ENCODE measurements around the gene KCNK18. TPM values are rescaled to one million over a fixed set of nuclear protein-coding genes. Genes with fewer than 3 reads are reported as not detected.

KCNK18 gene
- total and polyA plus RNA-seq, 2 donors (not counting 3 experiments of a cell fraction or from before 2014, with no cell fraction given), result not detected

- H3K9me1 ChIP-seq (replicated peaks; ENCODE audit: control insufficient read depth, extremely low read depth, insufficient read depth, low read length), result no peaks in the 10 kb centered on the region
- BruUV-seq (replicated peaks), result no TSS peak
- H3K36me3 ChIP-seq (ENCODE audit: control insufficient read depth in 2 of 2, extremely low read depth in 1 of 2, insufficient read depth in 2 of 2, low read length in 2 of 2), result no peaks in the 10 kb centered on the region
- ChIA-PET CTCF (no interaction called here), POLR2A (no interaction called here)
- H3K79me2 ChIP-seq (ENCODE audit: control insufficient read depth, insufficient read depth, low read length), result no peaks in the 10 kb centered on the region
- H3K27me3 ChIP-seq (ENCODE audit: control insufficient read depth in 2 of 2, insufficient read depth in 2 of 2, low read length in 2 of 2), result peaks cover 1 to 5% of the 10 kb centered on the region in 2 experiments
- H2AFZ ChIP-seq (ENCODE audit: low read depth, low read length), result no peak overlapping the region
- FAIRE-seq, result no peak
- intact Hi-C loops (cut with micrococcal nuclease) (no loop called here), dilution Hi-C loops (cut with MboI; ENCODE audit: extremely low pct_ligation_motif_present, low sequenced_read_pairs) (no loop called here)
- H3K27ac ChIP-seq (ENCODE audit: insufficient read depth, low read depth, low read length), result no peak overlapping the region
- H4K20me1 ChIP-seq (replicated peaks; ENCODE audit: control insufficient read depth, extremely low read depth, insufficient read depth, low read length), result no peaks in the 10 kb centered on the region
- TF ChIP-seq JUN (IDR thresholded peaks at IDR 0.05; ENCODE audit: borderline replicate concordance, insufficient read depth, insufficient read length, low read depth) (no peak), POLR2A (IDR thresholded peaks at IDR 0.05; ENCODE audit: low read depth, low read length) (no peak), FOS (IDR thresholded peaks at IDR 0.05; ENCODE audit: borderline replicate concordance, insufficient read depth, low read length) (no peak), MAX (IDR thresholded peaks at IDR 0.05; ENCODE audit: insufficient read depth, insufficient read length) (no peak), GATA2 (IDR thresholded peaks at IDR 0.05; ENCODE audit: insufficient read depth, insufficient read length, low read depth, low read length) (no peak), EZH2 (IDR thresholded peaks at IDR 0.05; ENCODE audit: borderline replicate concordance, low read depth, low read length, severe bottlenecking) (no peak), CTCF (IDR thresholded peaks at IDR 0.05; ENCODE audit: extremely low read depth in 1 of 2, insufficient read depth in 1 of 2, low read depth in 1 of 2, low read length in 2 of 2) (no peak), MYC (IDR thresholded peaks at IDR 0.05; ENCODE audit: low read depth, low read length) (no peak), POLR2AphosphoS5 (IDR thresholded peaks at IDR 0.05; ENCODE audit: insufficient read depth, low read depth, low read length) (no peak)
- no peak overlapping the region for H3K9ac ChIP-seq (replicated peaks; ENCODE audit: extremely low read depth, insufficient read depth, low read length)
- peaks cover 5% of the 10 kb centered on the region for H3K4me1 ChIP-seq (ENCODE audit: control insufficient read depth, extremely low read depth, insufficient read depth, low read length)
- no peaks in the 10 kb centered on the region for H3K9me3 ChIP-seq (replicated peaks; ENCODE audit: control insufficient read depth, insufficient read depth, low read length)
- DNase-seq (ENCODE audit: low read depth, low spot score), result no peak
- no peak overlapping the region for H3K4me2 ChIP-seq (ENCODE audit: insufficient read depth, low read length)
- no peak overlapping the region for H3K4me3 ChIP-seq (replicated peaks in 1 of 3; ENCODE audit: insufficient read depth in 1 of 3, low read depth in 1 of 3, low read length in 3 of 3)
Measured at GRCh38 chr10:117221156-117221711, 23.9 kb downstream of the KCNK18 start.
